Cerebellar cortex (tissue), 1 donor: ENCODE results near the gene GALR3.
"Not testable (repeated sequence)": the region's sequence is repeated elsewhere in the genome, so short reads cannot be mapped to it uniquely, and the experiment has no call there.

ENCODE experiments used
- DNase-seq: peaks from one replicate; pipeline ENCODE4 v3.0.0-alpha.2; 2015; ENCODE audit warnings: low spot score

The GALR3 gene

GRCh38 chr22:37823134-37823985 is at the start of gene GALR3:
TSS of gene GALR3 (plus strand) at chr22:37823382. CDS start at chr22:37823407, 25 bp downstream.
- peak; percentile 58 for DNase-seq

- DNase-seq, result no peak
These were observed 48.5 kb upstream of the GALR3 start for GRCh38 chr22:37774728-37775127.

- DNase-seq, result no peak
These were observed 47.2 kb upstream of the GALR3 start for GRCh38 chr22:37775785-37776638.

- no peak for DNase-seq
These were observed 46.6 kb upstream of the GALR3 start for GRCh38 chr22:37776639-37777005.

- DNase-seq, result no peak
These were observed 46.0 kb upstream of the GALR3 start for GRCh38 chr22:37777122-37777687.

GRCh38 chr22:37778370-37779009 is 44.7 kb upstream of the GALR3 start:
- no peak for DNase-seq

GRCh38 chr22:37781434-37782059 is 41.6 kb upstream of the GALR3 start:
- peak; percentile 20 for DNase-seq

GRCh38 chr22:37782340-37783168 is 40.6 kb upstream of the GALR3 start:
- DNase-seq, result no peak

- no peak for DNase-seq
These were observed 38.2 kb upstream of the GALR3 start for GRCh38 chr22:37784829-37785495.

- no peak for DNase-seq
These were observed 32.9 kb upstream of the GALR3 start for GRCh38 chr22:37790234-37790633.

GRCh38 chr22:37792494-37792893 is 30.7 kb upstream of the GALR3 start:
- DNase-seq, result no peak

- no peak for DNase-seq
These were observed 28.8 kb upstream of the GALR3 start for GRCh38 chr22:37794376-37794775.

GRCh38 chr22:37796079-37796478 is 27.1 kb upstream of the GALR3 start:
- no peak for DNase-seq

- DNase-seq, result not testable (repeated sequence)
These were observed 25.9 kb upstream of the GALR3 start for GRCh38 chr22:37797259-37797658.

- no peak for DNase-seq
These were observed 25.2 kb upstream of the GALR3 start for GRCh38 chr22:37797874-37798500.

GRCh38 chr22:37799979-37800378 is 23.2 kb upstream of the GALR3 start:
- not testable (repeated sequence) for DNase-seq

- DNase-seq, result peak; percentile 39
These were observed 21.3 kb upstream of the GALR3 start for GRCh38 chr22:37801946-37802309.

GRCh38 chr22:37802310-37803194 is 20.6 kb upstream of the GALR3 start:
- peak; percentile 76 for DNase-seq

- DNase-seq, result no peak
These were observed 20.0 kb upstream of the GALR3 start for GRCh38 chr22:37803195-37803638.
